Neuronal stem cell (in vitro differentiated cells): Measurements from ENCODE around the gene PLEKHA8.

ENCODE experiments used
- DNase-seq: peaks from one replicate; pipeline ENCODE4 v3.0.0-alpha.2; 2013; ENCODE audit warnings: low spot score
- H2AFZ ChIP-seq: one replicate; pipeline ENCODE4 v1.6.1; 2013; ENCODE audit warnings: mild to moderate bottlenecking, low read length, inconsistent platforms
- H2AK5ac ChIP-seq: 2 replicates; pipeline ENCODE4 v1.6.1; 2013; ENCODE audit warnings: low read depth, mild to moderate bottlenecking, inconsistent platforms, low read length, moderate library complexity, mixed read lengths
- H2BK120ac ChIP-seq: 2 replicates; pipeline ENCODE4 v1.6.1; 2013; ENCODE audit warnings: low read depth, mild to moderate bottlenecking, inconsistent platforms, low read length, moderate library complexity, mixed read lengths
- H2BK12ac ChIP-seq: one replicate; pipeline ENCODE4 v1.6.1; 2013; ENCODE audit warnings: low read length, inconsistent platforms
- H2BK15ac ChIP-seq: 2 replicates; pipeline ENCODE4 v1.6.1; 2013; ENCODE audit warnings: mild to moderate bottlenecking, low read length, inconsistent platforms, mixed read lengths
- H2BK5ac ChIP-seq: one replicate; pipeline ENCODE4 v1.6.1; 2013; ENCODE audit warnings: inconsistent platforms, mild to moderate bottlenecking, low read length, moderate library complexity
- H3K14ac ChIP-seq: one replicate; pipeline ENCODE4 v1.6.1; 2013; ENCODE audit warnings: low read length, inconsistent platforms
- H3K18ac ChIP-seq: 2 replicates; pipeline ENCODE4 v1.6.1; 2013; ENCODE audit warnings: low read length, inconsistent platforms
- H3K23ac ChIP-seq: 2 replicates; pipeline ENCODE4 v1.6.1; 2013; ENCODE audit warnings: low read depth, mild to moderate bottlenecking, mixed read lengths, low read length, inconsistent platforms; ENCODE audit not compliant: poor library complexity
- H3K27ac ChIP-seq: replicated peaks from 3 replicates; pipeline ENCODE4 v1.5.1; 2013; ENCODE audit warnings: low read length, inconsistent platforms
- H3K27me3 ChIP-seq, 3 experiments: 2 replicates each; pipeline ENCODE4 v1.6.1; 2013; ENCODE audit warnings: low read length in 3 of 3, mild to moderate bottlenecking in 2 of 3, inconsistent platforms in 1 of 3, low read depth in 1 of 3, mixed read lengths in 1 of 3, moderate library complexity in 1 of 3; ENCODE audit not compliant: control insufficient read depth in 3 of 3, insufficient read depth in 3 of 3
- H3K36me3 ChIP-seq, 2 donors: replicated peaks in 1 of 2; 2 replicates each; pipeline ENCODE4 v1.6.1; 2013; ENCODE audit warnings: low read length in 2 of 2; ENCODE audit not compliant: control insufficient read depth in 2 of 2, insufficient read depth in 2 of 2
- H3K4ac ChIP-seq: 2 replicates; pipeline ENCODE4 v1.6.1; 2013; ENCODE audit warnings: inconsistent platforms, mild to moderate bottlenecking, low read length, moderate library complexity
- H3K4me1 ChIP-seq, 2 donors: 1 replicate in 1 of 2; 2 replicates in 1 of 2; pipeline ENCODE4 v1.6.1; 2013; ENCODE audit warnings: low read length in 2 of 2, low read depth in 1 of 2; ENCODE audit not compliant: control insufficient read depth in 2 of 2, insufficient read depth in 1 of 2
- H3K4me2 ChIP-seq: one replicate; pipeline ENCODE4 v1.6.1; 2013; ENCODE audit warnings: mild to moderate bottlenecking, low read length, inconsistent platforms; ENCODE audit not compliant: insufficient read depth, poor library complexity, severe bottlenecking
- H3K4me3 ChIP-seq, 2 donors: 2 replicates each; pipeline ENCODE4 v1.5.1; 2013; ENCODE audit warnings: low read length in 2 of 2, mild to moderate bottlenecking in 2 of 2, inconsistent platforms in 1 of 2, moderate library complexity in 1 of 2
- H3K79me1 ChIP-seq: one replicate; pipeline ENCODE4 v1.6.1; 2013; ENCODE audit warnings: low read depth, mild to moderate bottlenecking, inconsistent platforms, low read length, moderate library complexity
- H3K9ac ChIP-seq: one replicate; pipeline ENCODE4 v1.6.1; 2013; ENCODE audit warnings: mild to moderate bottlenecking, low read depth, low read length, inconsistent platforms; ENCODE audit not compliant: poor library complexity
- H3K9me3 ChIP-seq, 2 donors: replicated peaks in 1 of 2; 2 replicates each; pipeline versions ENCODE3 to v1.6.1; 2013; ENCODE audit warnings: low read length in 2 of 2, mild to moderate bottlenecking in 2 of 2, inconsistent platforms in 1 of 2, low read depth in 1 of 2, mixed read lengths in 1 of 2, moderate library complexity in 1 of 2; ENCODE audit not compliant: control insufficient read depth in 2 of 2, insufficient read depth in 1 of 2
- H4K8ac ChIP-seq: one replicate; pipeline ENCODE4 v1.6.1; 2013; ENCODE audit warnings: low read depth, mild to moderate bottlenecking, inconsistent platforms, low read length, moderate library complexity
- H4K91ac ChIP-seq: one replicate; pipeline ENCODE4 v1.6.1; 2013; ENCODE audit warnings: low read length, low read depth, mild to moderate bottlenecking, inconsistent platforms; ENCODE audit not compliant: poor library complexity
- WGBS, 2 donors: extraction: QIAGEN DNeasy Blood & Tissue Kit; methylation state at CpG; one replicate each; pipeline ENCODE4 v1.1.7; 2013; ENCODE audit warnings: missing lambda C conversion rate in 2 of 2, mixed read lengths in 1 of 2; ENCODE audit not compliant: insufficient read length in 2 of 2, insufficient replicate concordance in 1 of 2; ENCODE audit errors: extremely low coverage in 2 of 2; 5-methylcytosine and 5-hydroxymethylcytosine counted together

PLEKHA8 gene

GRCh38 chr7:30080818-30081217 lies 52.6 kb downstream of the PLEKHA8 start:
- Histone ChIP-seq H4K91ac (no peak overlapping the region), H3K27ac (no peak overlapping the region), H3K27me3 (no peaks in the 10 kb centered on the region), H3K4me2 (no peak overlapping the region), H2BK12ac (no peak overlapping the region), H3K36me3 (peaks cover 24 to 89% of the 10 kb centered on the region in 2 donors), H3K4ac (no peak overlapping the region), H3K14ac (no peak overlapping the region), H4K8ac (no peak overlapping the region), H2BK5ac (no peak overlapping the region), H2BK15ac (no peak overlapping the region), H3K4me1 (no peaks in the 10 kb centered on the region), H2AFZ (no peak overlapping the region), H3K9me3 (no peaks in the 10 kb centered on the region), H3K4me3 (no peak overlapping the region), H3K18ac (no peak overlapping the region), H3K79me1 (no peaks in the 10 kb centered on the region), H2BK120ac (no peak overlapping the region), H3K23ac (no peak overlapping the region), H3K9ac (no peak overlapping the region), H2AK5ac (no peak overlapping the region)
- WGBS, 2 donors: no CpG with 5 or more reads among the region's 3 CpGs
- DNase-seq: no peak

GRCh38 chr7:30082686-30083085 lies 54.5 kb downstream of the PLEKHA8 start:
- H3K4ac ChIP-seq: no peak overlapping the region
- peaks cover 24 to 85% of the 10 kb centered on the region in 2 donors for H3K36me3 ChIP-seq
- no peak overlapping the region for H3K4me3 ChIP-seq
- H2BK12ac ChIP-seq: no peak overlapping the region
- H4K8ac ChIP-seq: no peak overlapping the region
- H2AFZ ChIP-seq: no peak overlapping the region
- no peak overlapping the region for H2AK5ac ChIP-seq
- no peak overlapping the region for H4K91ac ChIP-seq
- H3K4me1 ChIP-seq: no peaks in the 10 kb centered on the region
- no peak overlapping the region for H3K4me2 ChIP-seq
- no peak for DNase-seq
- no peak overlapping the region for H2BK5ac ChIP-seq
- no peaks in the 10 kb centered on the region for H3K27me3 ChIP-seq
- H3K79me1 ChIP-seq: no peaks in the 10 kb centered on the region
- no peak overlapping the region for H3K27ac ChIP-seq
- H2BK120ac ChIP-seq: no peak overlapping the region
- H3K9ac ChIP-seq: no peak overlapping the region
- no peak overlapping the region for H3K23ac ChIP-seq
- H3K18ac ChIP-seq: no peak overlapping the region
- H2BK15ac ChIP-seq: no peak overlapping the region
- H3K14ac ChIP-seq: no peak overlapping the region
- H3K9me3 ChIP-seq: no peaks in the 10 kb centered on the region
- WGBS, 2 donors: no CpG with 5 or more reads among the region's 3 CpGs

GRCh38 chr7:30083334-30083733 lies 55.1 kb downstream of the PLEKHA8 start:
- H2AK5ac ChIP-seq: no peak overlapping the region
- no peak overlapping the region for H2AFZ ChIP-seq
- H3K18ac ChIP-seq: no peak overlapping the region
- H2BK120ac ChIP-seq: no peak overlapping the region
- DNase-seq: no peak
- H2BK12ac ChIP-seq: no peak overlapping the region
- peaks cover 23 to 78% of the 10 kb centered on the region in 2 donors for H3K36me3 ChIP-seq
- H3K4me1 ChIP-seq: no peaks in the 10 kb centered on the region
- no CpG with 5 or more reads among the region's 1 CpG for WGBS, 2 donors
- no peaks in the 10 kb centered on the region for H3K9me3 ChIP-seq
- no peak overlapping the region for H3K4me3 ChIP-seq
- H3K14ac ChIP-seq: no peak overlapping the region
- no peaks in the 10 kb centered on the region for H3K79me1 ChIP-seq
- H3K27ac ChIP-seq: no peak overlapping the region
- H4K8ac ChIP-seq: no peak overlapping the region
- H3K9ac ChIP-seq: no peak overlapping the region
- H3K23ac ChIP-seq: no peak overlapping the region
- no peaks in the 10 kb centered on the region for H3K27me3 ChIP-seq
- H3K4me2 ChIP-seq: no peak overlapping the region
- H4K91ac ChIP-seq: no peak overlapping the region
- H3K4ac ChIP-seq: no peak overlapping the region
- H2BK15ac ChIP-seq: no peak overlapping the region
- H2BK5ac ChIP-seq: no peak overlapping the region

GRCh38 chr7:30084212-30084611 lies 56.0 kb downstream of the PLEKHA8 start:
- no peak overlapping the region for H2BK120ac ChIP-seq
- peaks cover 16 to 70% of the 10 kb centered on the region in 2 donors for H3K36me3 ChIP-seq
- no peak overlapping the region for H2AFZ ChIP-seq
- no peaks in the 10 kb centered on the region for H3K4me1 ChIP-seq
- no peak overlapping the region for H3K27ac ChIP-seq
- no peak overlapping the region for H3K9ac ChIP-seq
- no peak overlapping the region for H3K4ac ChIP-seq
- H4K8ac ChIP-seq: no peak overlapping the region
- no peak overlapping the region for H2BK5ac ChIP-seq
- no peak overlapping the region for H3K4me3 ChIP-seq
- no peak overlapping the region for H2BK12ac ChIP-seq
- WGBS, 2 donors: no CpG with 5 or more reads among the region's 3 CpGs
- no peak for DNase-seq
- H3K79me1 ChIP-seq: no peaks in the 10 kb centered on the region
- no peak overlapping the region for H4K91ac ChIP-seq
- H2AK5ac ChIP-seq: no peak overlapping the region
- H3K4me2 ChIP-seq: no peak overlapping the region
- H3K14ac ChIP-seq: no peak overlapping the region
- no peak overlapping the region for H3K18ac ChIP-seq
- no peaks in the 10 kb centered on the region for H3K27me3 ChIP-seq
- no peaks in the 10 kb centered on the region for H3K9me3 ChIP-seq
- H2BK15ac ChIP-seq: no peak overlapping the region
- no peak overlapping the region for H3K23ac ChIP-seq
